ENCODE results near the gene HYAL4.

- TF ChIP-seq, protein P1, sequence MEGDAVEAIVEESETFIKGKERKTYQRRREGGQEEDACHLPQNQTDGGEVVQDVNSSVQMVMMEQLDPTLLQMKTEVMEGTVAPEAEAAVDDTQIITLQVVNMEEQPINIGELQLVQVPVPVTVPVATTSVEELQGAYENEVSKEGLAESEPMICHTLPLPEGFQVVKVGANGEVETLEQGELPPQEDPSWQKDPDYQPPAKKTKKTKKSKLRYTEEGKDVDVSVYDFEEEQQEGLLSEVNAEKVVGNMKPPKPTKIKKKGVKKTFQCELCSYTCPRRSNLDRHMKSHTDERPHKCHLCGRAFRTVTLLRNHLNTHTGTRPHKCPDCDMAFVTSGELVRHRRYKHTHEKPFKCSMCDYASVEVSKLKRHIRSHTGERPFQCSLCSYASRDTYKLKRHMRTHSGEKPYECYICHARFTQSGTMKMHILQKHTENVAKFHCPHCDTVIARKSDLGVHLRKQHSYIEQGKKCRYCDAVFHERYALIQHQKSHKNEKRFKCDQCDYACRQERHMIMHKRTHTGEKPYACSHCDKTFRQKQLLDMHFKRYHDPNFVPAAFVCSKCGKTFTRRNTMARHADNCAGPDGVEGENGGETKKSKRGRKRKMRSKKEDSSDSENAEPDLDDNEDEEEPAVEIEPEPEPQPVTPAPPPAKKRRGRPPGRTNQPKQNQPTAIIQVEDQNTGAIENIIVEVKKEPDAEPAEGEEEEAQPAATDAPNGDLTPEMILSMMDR (IDR thresholded peaks at IDR 0.05) = no peak
- TF ChIP-seq POLR2AphosphoS5 (IDR thresholded peaks at IDR 0.05) = no peak
Observed at GRCh38 chr7:123811056-123811455, 33.9 kb upstream of the HYAL4 start.
